HuH-7 (cell line): ENCODE data around the gene PSMB9.
A peak's percentile ranks its signal among the peaks of the same experiment; 100 is the strongest.

Source experiments
- DNase-seq: peaks from one replicate; pipeline ENCODE4 v3.0.0; 2011; ENCODE audit warnings: low spot score

PSMB9 gene

GRCh38 chr6:32840604-32841246, 13.3 kb upstream of the PSMB9 start:
- no peak for DNase-seq

GRCh38 chr6:32842021-32842650, 11.9 kb upstream of the PSMB9 start:
- DNase-seq, result no peak

DNA sequence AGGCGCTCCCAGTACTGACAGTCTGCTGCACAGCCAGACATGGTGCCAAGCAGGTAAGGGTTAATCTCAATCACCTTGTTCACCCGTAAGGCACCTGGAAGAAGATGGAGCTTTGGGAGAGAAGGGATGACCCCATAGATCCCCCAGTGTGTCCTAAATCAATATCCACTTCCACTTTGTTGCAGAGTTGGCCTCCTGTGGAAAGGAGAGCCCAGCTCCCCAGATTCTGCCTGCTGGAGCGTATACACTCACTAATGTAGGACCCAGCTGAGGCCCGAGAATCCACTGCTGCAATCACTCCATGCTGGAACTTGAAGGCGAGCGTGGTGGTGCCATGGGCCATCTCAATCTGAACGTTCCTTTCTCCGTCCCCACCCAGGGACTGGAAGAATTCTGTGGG, 11.3 kb upstream of the PSMB9 start:
- DNase-seq, result no peak

DNA sequence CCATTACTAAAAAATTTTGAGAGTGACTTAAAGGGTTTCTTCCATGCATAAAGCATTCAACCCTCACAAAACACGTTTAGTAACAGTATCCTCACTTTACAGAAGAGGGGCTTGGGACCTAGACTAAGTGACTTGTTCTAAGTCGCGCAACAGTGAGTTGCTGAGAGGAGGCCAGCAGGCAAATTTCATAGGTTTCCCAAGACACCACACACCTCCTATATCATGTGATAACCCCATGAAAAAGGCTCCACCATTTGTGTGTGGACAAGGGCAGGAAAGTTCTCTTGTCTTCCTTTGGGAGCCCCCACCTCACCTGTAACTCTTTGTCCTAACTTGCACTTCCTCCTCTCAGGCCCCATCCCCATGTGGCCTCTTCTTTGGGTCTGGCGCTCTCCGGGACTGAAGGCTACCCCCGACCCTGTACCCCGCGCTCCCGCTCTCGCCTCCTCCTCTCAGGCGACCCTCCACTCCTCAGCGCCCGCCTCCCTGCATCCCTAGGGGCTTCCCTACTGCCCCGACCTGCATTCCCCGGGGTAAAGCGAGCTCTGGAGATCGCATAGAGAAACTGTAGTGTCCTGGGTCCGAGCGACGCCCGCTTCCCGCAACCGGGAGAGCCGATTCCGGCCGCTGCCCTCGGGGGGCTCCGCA, 10.5 kb upstream of the PSMB9 start:
- DNase-seq, result no peak

DNA sequence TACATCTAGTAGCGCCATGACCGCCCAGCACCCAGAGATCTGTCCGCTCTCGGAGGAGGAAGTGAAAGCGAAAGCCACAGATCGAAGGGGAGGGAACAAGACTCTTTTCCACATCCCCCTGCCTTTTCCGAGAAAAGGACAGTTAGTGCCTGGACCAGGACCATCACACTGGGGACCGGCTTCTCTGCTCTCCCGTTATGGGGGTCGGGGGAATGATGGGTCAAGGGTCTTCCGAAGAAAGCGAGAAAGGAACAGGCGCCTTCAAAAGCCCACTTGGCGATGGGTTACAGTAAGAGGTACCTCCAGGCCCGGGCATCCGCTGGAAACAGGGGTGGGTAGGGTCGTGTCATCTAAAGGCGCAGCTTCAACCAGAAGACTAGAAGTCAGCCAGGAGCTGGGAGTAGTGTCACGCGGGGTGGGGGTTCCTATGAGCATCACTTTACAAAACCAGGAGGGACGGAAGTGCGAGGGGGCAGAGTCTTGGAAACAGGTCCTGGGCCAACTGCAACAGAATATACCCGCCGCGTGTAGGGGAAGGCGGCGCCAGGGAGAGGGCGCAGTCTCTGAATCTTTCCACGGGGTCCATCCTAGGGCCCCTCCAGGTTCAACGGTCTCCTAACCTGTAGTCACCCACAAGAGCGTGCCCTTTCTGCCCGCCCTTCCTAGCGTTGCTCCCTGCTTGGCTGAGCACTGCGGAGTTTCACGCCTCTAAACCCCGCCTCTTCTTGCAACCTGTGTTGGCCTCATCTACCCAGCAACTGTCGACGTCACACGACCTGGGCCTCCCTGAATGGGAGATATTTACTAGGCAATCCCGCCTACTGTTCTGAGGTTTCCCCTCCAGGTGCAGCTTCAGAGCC, 9.8 kb upstream of the PSMB9 start, which contains the start of gene PSMB8:
TSS of gene PSMB8 (minus strand) at position 69 of the 860 bp plus-strand sequence. CDS start at position 18, 51 bp downstream.
- DNase-seq, result peak; percentile 86

GRCh38 chr6:32844839-32845383, 9.1 kb upstream of the PSMB9 start:
- DNase-seq, result no peak

DNA sequence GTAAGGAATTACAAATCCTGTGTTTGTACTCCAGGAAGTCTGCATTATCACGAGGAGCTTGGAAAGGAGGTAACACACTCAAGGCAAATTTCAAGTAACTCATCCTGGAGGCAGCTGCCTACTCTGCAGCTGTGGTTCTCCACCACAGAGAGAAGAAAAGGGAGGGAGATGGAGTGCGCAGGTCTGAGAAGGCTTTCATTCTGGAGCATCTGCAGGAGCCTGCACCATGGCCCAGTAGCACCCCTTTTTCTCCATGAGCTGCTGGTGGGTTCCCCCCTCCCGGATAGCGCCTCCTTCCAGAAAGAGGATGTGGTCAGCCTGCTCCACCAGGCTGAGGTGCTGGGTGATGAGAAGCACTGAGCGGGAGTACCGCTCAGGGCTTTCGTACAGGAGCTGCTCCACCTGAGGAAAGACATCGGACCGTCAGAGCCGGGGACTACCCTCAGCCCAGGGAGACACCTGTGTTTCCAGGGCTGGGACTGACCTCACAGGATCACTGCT, 8.6 kb upstream of the PSMB9 start:
- no peak for DNase-seq

GRCh38 chr6:32847004-32847403, 7.0 kb upstream of the PSMB9 start:
- DNase-seq, result no peak

- DNase-seq, result no peak
Measured at GRCh38 chr6:32847795-32848194, 6.2 kb upstream of the PSMB9 start.

- DNase-seq, result no peak
Measured at GRCh38 chr6:32849126-32849525, 4.9 kb upstream of the PSMB9 start.

GRCh38 chr6:32851025-32851424, 3.0 kb upstream of the PSMB9 start:
- no peak for DNase-seq

DNA sequence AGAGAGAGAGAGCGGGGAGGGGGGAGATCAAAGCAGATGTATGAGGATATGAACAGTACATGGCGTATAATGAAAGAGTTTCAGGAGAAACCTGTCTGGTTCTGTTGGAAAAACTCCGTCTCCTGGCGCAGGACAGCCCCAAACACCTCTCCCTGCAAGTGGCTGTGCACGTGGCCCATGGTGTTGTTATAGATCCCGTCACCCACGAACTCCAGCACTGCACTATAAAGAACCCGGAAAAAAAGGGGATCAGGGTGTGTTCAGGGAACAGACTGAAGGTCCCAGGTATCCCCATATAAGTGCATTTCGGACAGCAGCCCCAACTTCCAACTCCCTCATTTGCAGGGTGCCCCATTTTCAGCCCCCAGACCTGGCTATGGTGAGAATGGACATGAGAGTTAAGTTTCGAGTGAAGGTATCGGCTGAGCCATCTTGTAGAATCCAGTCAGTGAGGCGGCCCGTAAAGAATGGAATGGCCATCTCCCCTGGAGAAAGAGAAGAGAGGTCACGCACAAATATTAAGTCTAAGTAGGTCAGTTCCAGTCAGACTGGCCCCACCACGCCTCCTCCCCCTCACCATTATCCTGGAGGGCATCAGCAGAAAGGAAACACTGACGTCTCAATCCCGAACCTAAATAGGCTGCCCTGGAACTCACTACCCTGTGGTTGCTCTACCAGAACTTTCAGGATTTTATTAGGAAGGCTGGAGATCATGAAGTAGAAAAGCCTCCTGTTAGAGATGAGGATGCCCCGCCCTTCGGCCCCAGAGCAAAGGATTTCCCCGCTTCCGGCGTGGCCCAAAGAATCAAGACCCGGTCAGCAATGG, 1.8 kb upstream of the PSMB9 start:
- DNase-seq, result no peak

- DNase-seq, result peak; percentile 27
Measured at GRCh38 chr6:32852844-32853540, 1.0 kb upstream of the PSMB9 start.

DNA sequence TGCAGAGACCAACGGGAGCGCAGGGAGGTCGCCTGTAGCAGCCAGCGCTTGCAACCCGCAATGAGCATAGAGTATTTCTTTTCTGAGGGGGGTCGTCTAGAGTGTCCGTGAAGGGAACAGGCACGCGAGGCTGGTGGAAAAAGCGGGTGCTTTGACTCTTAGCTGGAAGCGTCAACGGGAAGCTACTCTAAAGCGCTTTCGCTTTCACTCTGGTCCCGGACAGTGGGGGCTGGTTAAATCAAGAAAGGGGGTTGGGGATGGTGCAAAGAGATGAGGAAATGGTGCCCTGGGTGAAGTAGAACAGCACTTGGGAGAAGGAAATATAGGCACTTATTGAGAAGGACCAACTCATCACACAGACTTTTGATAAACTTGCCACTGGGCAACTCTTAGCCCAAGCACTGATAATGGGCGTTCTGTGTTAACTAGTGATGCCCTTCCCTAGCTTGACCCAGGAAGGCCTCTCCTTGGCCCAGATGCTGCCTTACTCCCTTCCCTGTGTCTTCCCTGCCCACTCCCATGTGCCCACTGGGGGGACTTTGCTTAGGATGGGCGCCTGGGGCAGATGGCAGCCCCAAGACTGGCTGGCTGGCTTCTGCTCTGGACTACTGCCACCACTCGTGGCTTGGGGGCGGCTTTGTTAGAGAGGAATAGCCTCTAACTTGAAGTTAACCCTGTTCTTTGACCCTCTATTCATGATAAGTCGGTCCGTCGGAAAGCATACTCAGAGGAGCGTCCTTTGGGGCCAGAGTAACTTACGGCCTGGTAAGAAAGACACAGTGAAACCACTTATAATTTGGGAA, 585 bp downstream of the PSMB9 start:
- DNase-seq, result peak; percentile 35

GRCh38 chr6:32855467-32856174, 1.6 kb downstream of the PSMB9 start:
- no peak for DNase-seq

GRCh38 chr6:32857156-32857891, 3.3 kb downstream of the PSMB9 start:
- DNase-seq, result no peak

DNA sequence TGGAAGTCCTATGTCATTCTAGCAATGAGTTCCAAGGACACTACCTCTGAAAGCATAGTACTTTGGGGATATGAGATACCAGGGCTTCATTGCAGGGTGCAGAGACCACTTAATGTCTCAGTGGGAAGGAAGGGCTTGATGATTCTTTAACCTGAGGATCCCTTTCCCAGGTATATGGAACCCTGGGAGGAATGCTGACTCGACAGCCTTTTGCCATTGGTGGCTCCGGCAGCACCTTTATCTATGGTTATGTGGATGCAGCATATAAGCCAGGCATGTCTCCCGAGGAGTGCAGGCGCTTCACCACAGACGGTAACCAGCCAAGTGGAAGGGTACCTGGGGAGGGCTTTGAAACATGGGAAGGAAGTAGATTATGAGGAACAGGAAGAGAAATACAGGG, 4.2 kb downstream of the PSMB9 start:
- no peak for DNase-seq

GRCh38 chr6:32860674-32861073, 6.7 kb downstream of the PSMB9 start:
- DNase-seq, result no peak
